GM23248 (cell line): ENCODE results near the gene OR1E2. TPM values are rescaled to one million over a fixed set of nuclear protein-coding genes. Genes with fewer than 3 reads are reported as not detected.
A peak's percentile ranks its signal among the peaks of the same experiment; 100 is the strongest.
"Not testable (repeated sequence)": the region's sequence is repeated elsewhere in the genome, so short reads cannot be mapped to it uniquely, and the experiment has no call there.

Source experiments
- DNase-seq: peaks from one replicate; pipeline ENCODE4 v3.0.0-alpha.2; 2015
- H2AFZ ChIP-seq: fragments of 200-600 bp; sonication (generic); 2 replicates; pipeline ENCODE4 v1.6.1; 2016; ENCODE audit warnings: antibody characterized with exemption
- H3F3A ChIP-seq: fragments of 200-600 bp; sonication (generic); 2 replicates; pipeline ENCODE4 v1.6.1; 2016; ENCODE audit warnings: mild to moderate bottlenecking, antibody characterized with exemption, mixed run types; ENCODE audit not compliant: insufficient read depth
- H3K27ac ChIP-seq: fragments of 200-600 bp; sonication (generic); 2 replicates; pipeline ENCODE4 v1.5.1; 2016; ENCODE audit warnings: mild to moderate bottlenecking
- H3K27me3 ChIP-seq: fragments of 200-600 bp; sonication (generic); replicated peaks from 2 replicates; pipeline ENCODE4 v1.6.1; 2016; ENCODE audit warnings: mild to moderate bottlenecking; ENCODE audit not compliant: insufficient read depth
- H3K36me3 ChIP-seq: fragments of 200-600 bp; sonication (generic); 2 replicates; pipeline ENCODE4 v1.6.1; 2016; ENCODE audit warnings: low read depth, mild to moderate bottlenecking
- H3K4me1 ChIP-seq: fragments of 200-600 bp; sonication (generic); 2 replicates; pipeline ENCODE4 v1.6.1; 2016; ENCODE audit warnings: mild to moderate bottlenecking; ENCODE audit not compliant: insufficient read depth
- H3K4me2 ChIP-seq: fragments of 200-600 bp; sonication (generic); one replicate; pipeline ENCODE4 v1.6.1; 2016; ENCODE audit warnings: mild to moderate bottlenecking; ENCODE audit not compliant: unreplicated experiment
- H3K4me3 ChIP-seq: fragments of 200-600 bp; sonication (generic); 2 replicates; pipeline ENCODE4 v1.5.1; 2016; ENCODE audit warnings: mild to moderate bottlenecking
- H3K79me2 ChIP-seq: fragments of 200-600 bp; sonication (generic); 2 replicates; pipeline ENCODE4 v1.6.1; 2016; ENCODE audit warnings: mild to moderate bottlenecking; ENCODE audit not compliant: insufficient read depth
- H3K9ac ChIP-seq: fragments of 200-600 bp; sonication (generic); 2 replicates; pipeline ENCODE4 v1.6.1; 2016; ENCODE audit warnings: mild to moderate bottlenecking
- H3K9me2 ChIP-seq: fragments of 200-600 bp; sonication (generic); 2 replicates; pipeline ENCODE4 v1.6.1; 2016; ENCODE audit warnings: mixed run types, mild to moderate bottlenecking, moderate library complexity; ENCODE audit not compliant: insufficient read depth
- H3K9me3 ChIP-seq: fragments of 200-600 bp; sonication (generic); one replicate; pipeline ENCODE4 v1.6.1; 2017; ENCODE audit warnings: low read depth
- H4K20me1 ChIP-seq: fragments of 200-600 bp; sonication (generic); 2 replicates; pipeline ENCODE4 v1.6.0; 2016; ENCODE audit not compliant: insufficient read depth
- EZH2 ChIP-seq: fragments of 200-600 bp; sonication (generic); IDR thresholded peaks from 2 replicates; pipeline ENCODE4 v1.6.1; 2018; ENCODE audit warnings: antibody characterized with exemption, mild to moderate bottlenecking; ENCODE audit not compliant: insufficient read depth, poor library complexity, severe bottlenecking
- EZH2phosphoT487 ChIP-seq: fragments of 200-600 bp; sonication (generic); IDR thresholded peaks from 2 replicates; pipeline ENCODE4 v1.6.1; 2018; ENCODE audit warnings: antibody characterized with exemption, moderate library complexity, mild to moderate bottlenecking, low read depth; ENCODE audit not compliant: insufficient read depth
- WGBS, 2 experiments: methylation state at CpG; one replicate each; pipeline ENCODE4 v1.1.6; 2015 to 2017; ENCODE audit warnings: low lambda C conversion rate in 2 of 2, low coverage in 1 of 2; ENCODE audit errors: missing lambda C conversion rate in 2 of 2; 5-methylcytosine and 5-hydroxymethylcytosine counted together
- in situ Hi-C: fragments of 300-500 bp; cut with MboI; formaldehyde crosslinking; loops from 2 replicates; pipeline ENCODE4 v1.15.0; 2020
- polyA plus RNA-seq: library from polyadenylated mRNA; unstranded; fragments of >200 nt; fragmentation: Nextera tagmentation; extraction: Ambion mirVana; gene quantifications from 2 replicates; pipeline ENCODE4 v1.2.1, GENCODE V29; 2016
- total RNA-seq: library from RNA; depleted of rRNA; stranded (reverse); fragments of >200 nt; shearing (Covaris generic); gene quantifications from 2 replicates; pipeline ENCODE4 v1.2.3, GENCODE V29; 2014

Gene OR1E2
- total and polyA plus RNA-seq, 2 experiments from 2014 or later = not detected

DNA sequence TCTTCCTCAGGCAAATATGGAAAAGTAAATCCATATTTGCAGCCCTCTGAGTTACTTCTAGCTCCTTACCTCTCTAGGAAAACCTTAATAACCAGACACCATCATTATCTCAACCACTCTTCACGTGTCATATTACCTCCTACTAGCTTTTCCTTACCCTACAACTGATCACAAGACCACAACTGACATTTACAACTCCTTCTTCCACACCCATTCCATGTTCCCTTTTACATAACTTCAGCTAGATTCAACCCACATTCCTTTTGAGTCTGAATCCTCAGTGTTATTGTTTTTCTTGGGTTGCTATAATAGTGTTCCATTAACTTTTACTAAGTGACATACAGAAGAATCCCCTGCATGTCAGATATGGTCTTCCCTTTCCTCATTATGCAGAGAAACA, 4.7 kb upstream of the OR1E2 start:
- H2AFZ ChIP-seq = no peak overlapping the region
- 11 to 17% methylated on average over 1 of the region's 1 CpG for WGBS, 2 experiments
- in situ Hi-C loops = no loop called here
- no peaks in the 10 kb centered on the region for H3K79me2 ChIP-seq
- no peak overlapping the region for H3K9ac ChIP-seq
- no peaks in the 10 kb centered on the region for H3K9me3 ChIP-seq
- no peaks in the 10 kb centered on the region for H3K4me1 ChIP-seq
- no peaks in the 10 kb centered on the region for H3K27me3 ChIP-seq
- H3K27ac ChIP-seq = no peak overlapping the region
- H3K4me2 ChIP-seq = no peak overlapping the region
- no peaks in the 10 kb centered on the region for H4K20me1 ChIP-seq
- TF ChIP-seq EZH2phosphoT487 (no peak), EZH2 (no peak)
- no peak overlapping the region for H3K4me3 ChIP-seq
- H3K36me3 ChIP-seq = no peaks in the 10 kb centered on the region
- H3K9me2 ChIP-seq = no peaks in the 10 kb centered on the region
- DNase-seq = no peak
- H3F3A ChIP-seq = no peaks in the 10 kb centered on the region

DNA sequence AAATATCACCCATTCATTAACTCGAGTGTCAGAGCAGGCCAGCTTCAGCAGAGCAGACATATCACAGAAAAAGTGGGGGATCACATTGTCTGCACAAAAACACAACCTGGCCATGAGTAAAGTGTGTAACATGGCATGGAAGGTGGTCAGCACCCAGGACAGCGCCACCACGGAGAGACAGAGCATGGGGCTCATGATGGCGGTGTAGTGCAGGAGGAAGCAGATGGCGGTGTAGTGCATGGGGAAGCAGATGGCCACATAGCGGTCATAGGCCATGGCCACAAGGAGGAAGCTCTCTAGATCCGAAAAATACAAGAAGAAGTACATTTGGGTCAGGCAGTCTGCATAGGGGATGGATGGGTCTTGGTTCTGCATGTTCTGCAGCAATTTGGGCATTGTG, 426 bp downstream of the OR1E2 start:
- WGBS, 2 experiments = 18 to 24% methylated on average over 7 of the region's 7 CpGs
- H3F3A ChIP-seq, H3K27ac ChIP-seq, H3K4me3 ChIP-seq, H3K4me1 ChIP-seq, H3K79me2 ChIP-seq, H4K20me1 ChIP-seq, H3K9me3 ChIP-seq, H3K9me2 ChIP-seq, H3K36me3 ChIP-seq, H3K4me2 ChIP-seq, in situ Hi-C loops, H3K9ac ChIP-seq, H3K27me3 ChIP-seq, H2AFZ ChIP-seq: not testable (repeated sequence)
- DNase-seq = peak; percentile 4

DNA sequence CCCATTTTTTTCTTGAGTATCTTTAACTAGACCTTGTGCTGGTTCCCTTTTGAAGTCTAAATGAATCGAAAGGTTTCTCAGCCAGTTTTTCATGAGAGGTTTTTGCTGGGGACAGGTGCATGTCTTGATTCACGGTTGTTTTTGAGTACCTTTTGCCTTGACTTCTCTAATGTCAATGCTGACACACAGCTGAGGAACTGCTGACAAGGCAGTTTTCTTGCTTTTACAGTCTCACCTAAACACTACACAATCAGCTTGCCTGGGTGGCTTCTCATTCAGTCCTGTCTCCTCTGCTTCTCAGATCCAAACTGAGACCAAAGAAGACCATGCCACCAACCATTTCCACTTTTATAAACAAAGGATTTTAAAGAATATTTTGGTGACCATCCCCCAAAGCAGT, 15.4 kb downstream of the OR1E2 start:
- Histone ChIP-seq H3K27me3 (no peaks in the 10 kb centered on the region), H3K9me2 (no peaks in the 10 kb centered on the region), H3K4me1 (no peaks in the 10 kb centered on the region), H3K9ac (no peak overlapping the region), H3K4me3 (no peak overlapping the region), H3K79me2 (no peaks in the 10 kb centered on the region), H3K9me3 (no peaks in the 10 kb centered on the region), H3K27ac (no peak overlapping the region), H3K4me2 (no peak overlapping the region), H3F3A (no peaks in the 10 kb centered on the region), H2AFZ (no peak overlapping the region), H3K36me3 (no peaks in the 10 kb centered on the region), H4K20me1 (no peaks in the 10 kb centered on the region)
- 21 to 28% methylated on average over 2 of the region's 2 CpGs for WGBS, 2 experiments
- TF ChIP-seq EZH2phosphoT487 = no peak
- TF ChIP-seq EZH2 = no peak
- in situ Hi-C loops = no loop called here
- no peak for DNase-seq

DNA sequence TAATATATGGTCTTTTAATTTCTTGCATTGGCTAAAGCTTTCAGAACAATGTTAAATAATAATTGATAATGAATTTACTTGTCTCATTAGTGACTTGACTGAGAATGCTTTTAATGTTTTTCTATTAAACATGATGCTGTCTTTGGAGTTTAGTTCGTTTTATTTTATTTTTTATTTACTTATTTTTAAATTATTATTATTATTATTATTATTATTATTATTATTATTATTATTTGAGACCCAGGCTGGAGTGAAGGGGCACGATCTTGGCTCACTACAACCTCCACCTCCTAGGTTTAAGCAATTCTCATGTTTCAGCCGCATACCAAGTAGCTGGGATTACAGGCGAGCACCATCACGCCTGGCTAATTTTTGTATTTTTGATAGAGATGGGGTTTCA, 18.0 kb downstream of the OR1E2 start:
- no peaks in the 10 kb centered on the region for H3K4me1 ChIP-seq
- no peak overlapping the region for H3K9ac ChIP-seq
- 52 to 54% methylated on average over 5 of the region's 5 CpGs for WGBS, 2 experiments
- no peaks in the 10 kb centered on the region for H3K9me3 ChIP-seq
- no peak overlapping the region for H3K4me3 ChIP-seq
- H3K79me2 ChIP-seq = no peaks in the 10 kb centered on the region
- H3F3A ChIP-seq = no peaks in the 10 kb centered on the region
- H3K27ac ChIP-seq = no peak overlapping the region
- H3K27me3 ChIP-seq = no peaks in the 10 kb centered on the region
- H3K9me2 ChIP-seq = no peaks in the 10 kb centered on the region
- in situ Hi-C loops = no loop called here
- no peaks in the 10 kb centered on the region for H4K20me1 ChIP-seq
- no peaks in the 10 kb centered on the region for H3K36me3 ChIP-seq
- H2AFZ ChIP-seq = no peak overlapping the region
- DNase-seq = no peak
- TF ChIP-seq EZH2phosphoT487 (no peak), EZH2 (no peak)
- H3K4me2 ChIP-seq = no peak overlapping the region

DNA sequence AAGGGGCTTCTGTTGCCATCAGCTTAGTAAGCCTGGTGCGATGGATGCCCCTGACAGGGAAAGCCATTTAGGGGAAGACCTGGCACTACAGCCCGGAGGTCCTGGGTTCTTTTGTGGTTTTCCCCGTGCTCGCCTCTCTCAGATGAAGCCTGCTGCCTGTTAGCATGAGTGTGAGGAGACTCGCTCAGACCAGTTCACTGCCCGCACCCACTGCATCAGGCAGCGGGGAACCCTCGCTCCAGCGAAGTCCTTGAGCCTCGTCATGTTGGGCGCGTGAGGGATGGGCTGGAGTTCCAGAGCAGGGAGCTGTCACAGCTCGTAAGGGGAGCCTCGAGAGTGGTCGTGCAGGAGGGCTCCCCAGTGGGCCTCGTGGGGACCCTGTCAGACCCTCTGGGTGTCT, 21.4 kb downstream of the OR1E2 start:
- H2AFZ ChIP-seq, H3K4me2 ChIP-seq, H3K79me2 ChIP-seq, DNase-seq, in situ Hi-C loops, H3K4me1 ChIP-seq, H3K9me2 ChIP-seq, H3K27ac ChIP-seq, H3K27me3 ChIP-seq, H3K9ac ChIP-seq, H4K20me1 ChIP-seq, H3K9me3 ChIP-seq, H3K4me3 ChIP-seq, H3F3A ChIP-seq, H3K36me3 ChIP-seq: not testable (repeated sequence)
- no CpG with 5 or more reads among the region's 16 CpGs for WGBS, 2 experiments
